Measurements from ENCODE around the gene DMGDH. TPM values are rescaled to one million over a fixed set of nuclear protein-coding genes. Genes with fewer than 3 reads are reported as not detected.

DMGDH gene
- polyA plus RNA-seq, 1 donor, result 1.3 TPM

- peaks cover 12% of the 10 kb centered on the region for H3K4me1 ChIP-seq (ENCODE audit: control insufficient read depth, insufficient read depth, low read length)
These were observed 34.2 kb downstream of the DMGDH start for GRCh38 chr5:79035237-79035636.

DNA sequence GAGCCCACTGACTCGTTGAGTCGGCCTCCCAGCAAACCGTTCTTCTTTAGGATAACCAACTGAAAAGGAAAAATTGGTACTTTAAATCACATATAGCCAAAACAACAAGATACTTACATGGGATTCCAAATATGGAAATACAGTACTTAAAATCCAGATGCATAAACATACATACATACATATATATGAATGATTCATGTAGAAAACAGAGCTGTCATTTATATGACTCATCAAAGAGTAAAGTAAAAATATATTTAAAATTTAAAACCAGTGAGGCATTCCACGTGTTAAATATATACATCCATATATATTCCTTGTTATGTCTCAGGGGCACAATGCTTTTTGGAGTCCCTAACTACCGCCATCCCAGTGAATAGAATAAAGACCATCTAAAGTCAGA lies 36.7 kb downstream of the DMGDH start:
- H3K4me3 ChIP-seq (ENCODE audit: low read length), result no peak overlapping the region
- no peak for DNase-seq
- H3K9me3 ChIP-seq (ENCODE audit: control insufficient read depth, low read depth, low read length), result peaks cover 3% of the 10 kb centered on the region
- WGBS (ENCODE audit: insufficient coverage, low lambda C conversion rate), result 100% methylated on average over 1 of the region's 5 CpGs
- H3K36me3 ChIP-seq (ENCODE audit: control insufficient read depth, insufficient read depth, low read length), result no peaks in the 10 kb centered on the region
- H3K27ac ChIP-seq (ENCODE audit: low read length), result no peak overlapping the region
- no peaks in the 10 kb centered on the region for H3K27me3 ChIP-seq (ENCODE audit: control insufficient read depth, insufficient read depth, low read length)
- peaks cover 12% of the 10 kb centered on the region for H3K4me1 ChIP-seq (ENCODE audit: control insufficient read depth, insufficient read depth, low read length)

More at GRCh38 chr5:79035237-79035636, 34.2 kb downstream of the DMGDH start:
- peaks cover 3% of the 10 kb centered on the region for H3K9me3 ChIP-seq (ENCODE audit: control insufficient read depth, low read depth, low read length)
- no peaks in the 10 kb centered on the region for H3K36me3 ChIP-seq (ENCODE audit: control insufficient read depth, insufficient read depth, low read length)
- 100% methylated on average over 1 of the region's 3 CpGs for WGBS (ENCODE audit: insufficient coverage, low lambda C conversion rate)
- H3K4me3 ChIP-seq (ENCODE audit: low read length), result no peak overlapping the region
- no peak overlapping the region for H3K27ac ChIP-seq (ENCODE audit: low read length)
- DNase-seq, result no peak
- H3K27me3 ChIP-seq (ENCODE audit: control insufficient read depth, insufficient read depth, low read length), result no peaks in the 10 kb centered on the region

DNA sequence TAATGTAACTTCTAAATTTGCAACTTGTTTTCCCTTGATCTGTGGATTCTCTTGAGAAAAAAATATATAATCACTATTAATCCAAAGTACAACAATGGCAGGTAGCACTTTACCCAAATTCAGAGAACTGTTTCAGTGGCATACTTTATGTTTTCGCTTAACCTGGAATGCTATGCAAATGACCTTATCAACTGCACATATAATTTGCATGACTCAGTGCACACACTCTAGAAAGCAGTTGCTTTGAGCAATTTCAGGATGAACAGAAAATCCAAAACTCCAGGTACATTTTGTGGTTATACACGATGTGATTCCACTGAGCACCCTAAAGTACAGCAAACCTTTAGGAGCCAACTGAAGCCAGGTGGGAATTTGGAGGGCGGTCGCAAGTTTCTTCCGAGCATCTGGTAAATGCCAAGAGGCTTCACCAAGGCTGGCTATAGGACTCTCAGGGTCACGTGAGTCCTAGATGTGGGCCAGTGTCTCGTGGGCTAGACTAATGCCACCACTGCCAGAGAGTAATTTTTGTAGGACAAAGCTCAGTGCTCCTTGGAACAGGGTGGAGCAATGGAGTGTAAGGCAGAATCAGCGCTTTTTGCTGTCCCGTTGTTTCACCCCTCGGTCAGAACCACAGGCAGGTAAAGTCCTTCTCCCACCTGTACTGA lies 37.3 kb downstream of the DMGDH start:
- no CpG with 5 or more reads among the region's 10 CpGs for WGBS (ENCODE audit: insufficient coverage, low lambda C conversion rate)
- peak; percentile 4 to 22 for DNase-seq
- Histone ChIP-seq H3K4me3 (ENCODE audit: low read length) (no peak overlapping the region), H3K27ac (ENCODE audit: low read length) (peak overlapping the region; percentile 72), H3K36me3 (ENCODE audit: control insufficient read depth, insufficient read depth, low read length) (no peaks in the 10 kb centered on the region), H3K27me3 (ENCODE audit: control insufficient read depth, insufficient read depth, low read length) (no peaks in the 10 kb centered on the region), H3K9me3 (ENCODE audit: control insufficient read depth, low read depth, low read length) (peaks cover 3% of the 10 kb centered on the region), H3K4me1 (ENCODE audit: control insufficient read depth, insufficient read depth, low read length) (peaks cover 12% of the 10 kb centered on the region)

DNA sequence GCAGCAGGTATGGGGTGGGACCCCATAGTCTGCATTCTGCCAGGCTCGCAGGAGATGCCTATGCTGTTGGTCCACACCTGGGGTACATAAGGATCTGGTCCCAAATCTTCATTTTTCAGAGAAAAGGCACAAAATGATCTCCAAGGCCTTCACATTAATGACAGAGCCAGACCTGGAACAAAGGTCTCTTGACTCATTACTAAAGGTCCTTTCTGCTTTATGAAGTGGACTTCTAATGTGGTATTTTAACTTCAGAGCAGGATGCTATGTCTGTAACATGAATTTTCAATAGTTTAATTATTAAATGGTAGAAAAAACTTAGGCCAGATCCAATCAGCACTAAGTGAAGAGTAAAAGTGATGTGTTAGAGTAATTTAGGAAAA lies 38.0 kb downstream of the DMGDH start:
- no peaks in the 10 kb centered on the region for H3K36me3 ChIP-seq (ENCODE audit: control insufficient read depth, insufficient read depth, low read length)
- H3K27me3 ChIP-seq (ENCODE audit: control insufficient read depth, insufficient read depth, low read length), result no peaks in the 10 kb centered on the region
- H3K9me3 ChIP-seq (ENCODE audit: control insufficient read depth, low read depth, low read length), result no peaks in the 10 kb centered on the region
- H3K4me3 ChIP-seq (ENCODE audit: low read length), result no peak overlapping the region
- peaks cover 12% of the 10 kb centered on the region for H3K4me1 ChIP-seq (ENCODE audit: control insufficient read depth, insufficient read depth, low read length)
- no CpG with 5 or more reads among the region's 1 CpG for WGBS (ENCODE audit: insufficient coverage, low lambda C conversion rate)
- peak in 1 of 2 donors; percentile 5 for DNase-seq
- H3K27ac ChIP-seq (ENCODE audit: low read length), result peak overlapping the region; percentile 72

DNA sequence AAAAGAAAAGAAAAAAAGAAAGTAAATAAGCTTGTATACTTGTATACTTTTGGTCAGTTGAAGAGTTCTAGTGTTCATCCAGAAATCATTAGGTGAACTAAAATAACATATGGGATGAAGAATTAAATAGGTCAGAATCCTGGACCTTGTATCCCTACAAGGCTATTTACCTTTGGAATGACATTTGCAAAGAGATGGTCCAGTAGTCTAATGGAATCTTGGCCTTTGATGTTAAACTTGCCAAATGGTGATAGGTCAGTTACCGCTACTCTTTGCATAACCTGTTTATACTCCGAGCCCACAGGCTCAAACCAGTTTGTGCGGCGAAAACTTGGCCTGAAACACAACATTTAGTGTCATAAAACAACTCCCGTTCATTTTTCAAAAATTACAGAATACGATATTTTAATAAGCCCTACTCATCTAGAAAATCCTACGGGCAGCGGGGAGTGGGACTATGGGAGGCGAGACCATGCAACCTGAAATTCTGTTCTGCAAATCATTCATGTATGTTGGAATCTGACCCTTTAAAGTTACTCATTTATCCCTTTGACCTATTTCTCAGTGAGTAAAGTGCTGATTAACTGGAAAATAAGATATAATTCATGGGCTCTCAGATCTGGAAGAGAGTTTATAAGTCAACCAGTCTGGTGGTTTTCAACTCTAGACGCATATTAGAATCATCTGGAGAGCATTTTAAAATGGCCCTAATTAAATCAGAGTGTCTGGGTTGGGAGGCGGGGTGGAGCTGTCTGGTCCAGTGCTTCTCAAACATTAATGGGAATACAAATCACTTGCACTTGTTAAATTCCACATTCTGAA lies 38.6 kb downstream of the DMGDH start:
- Histone ChIP-seq H3K36me3 (ENCODE audit: control insufficient read depth, insufficient read depth, low read length) (no peaks in the 10 kb centered on the region), H3K4me1 (ENCODE audit: control insufficient read depth, insufficient read depth, low read length) (peaks cover 12% of the 10 kb centered on the region), H3K9me3 (ENCODE audit: control insufficient read depth, low read depth, low read length) (no peaks in the 10 kb centered on the region), H3K4me3 (ENCODE audit: low read length) (no peak overlapping the region), H3K27ac (ENCODE audit: low read length) (peak overlapping the region; percentile 72), H3K27me3 (ENCODE audit: control insufficient read depth, insufficient read depth, low read length) (no peaks in the 10 kb centered on the region)
- DNase-seq, result peak; percentile 31 to 63
- 92% methylated on average over 2 of the region's 11 CpGs for WGBS (ENCODE audit: insufficient coverage, low lambda C conversion rate)

- Histone ChIP-seq H3K27ac (ENCODE audit: low read length) (no peak overlapping the region), H3K27me3 (ENCODE audit: control insufficient read depth, insufficient read depth, low read length) (no peaks in the 10 kb centered on the region)
These were observed 44.4 kb downstream of the DMGDH start for GRCh38 chr5:79025054-79025472.

DNA sequence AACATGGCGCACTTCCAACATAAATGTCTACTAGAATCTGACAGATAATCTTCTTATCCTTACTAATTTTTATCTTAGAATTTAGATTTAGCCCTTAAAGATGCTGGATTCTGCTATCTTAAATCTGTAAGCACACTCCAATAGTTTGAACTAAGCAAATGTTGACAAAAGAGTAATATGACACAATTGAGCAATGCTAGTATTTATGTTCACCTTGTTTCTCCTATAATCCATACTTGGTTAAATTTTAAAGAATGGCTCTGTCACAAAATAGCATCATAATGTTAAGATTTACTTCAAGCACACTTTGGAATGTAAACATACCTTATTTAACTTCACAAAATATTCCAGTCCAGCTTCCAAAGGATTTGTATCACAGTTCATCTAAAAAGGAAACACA lies 45.5 kb downstream of the DMGDH start:
- DNase-seq, result no peak
- Histone ChIP-seq H3K27me3 (ENCODE audit: control insufficient read depth, insufficient read depth, low read length) (no peaks in the 10 kb centered on the region), H3K9me3 (ENCODE audit: control insufficient read depth, low read depth, low read length) (no peaks in the 10 kb centered on the region), H3K36me3 (ENCODE audit: control insufficient read depth, insufficient read depth, low read length) (no peaks in the 10 kb centered on the region), H3K4me3 (ENCODE audit: low read length) (no peak overlapping the region), H3K27ac (ENCODE audit: low read length) (no peak overlapping the region), H3K4me1 (ENCODE audit: control insufficient read depth, insufficient read depth, low read length) (no peaks in the 10 kb centered on the region)
- WGBS (ENCODE audit: insufficient coverage, low lambda C conversion rate), result no CpG with 5 or more reads among the region's 1 CpG

More at GRCh38 chr5:79025054-79025472, 44.4 kb downstream of the DMGDH start:
- DNase-seq, result peak; percentile 54 to 59
- Histone ChIP-seq H3K36me3 (ENCODE audit: control insufficient read depth, insufficient read depth, low read length) (no peaks in the 10 kb centered on the region), H3K9me3 (ENCODE audit: control insufficient read depth, low read depth, low read length) (no peaks in the 10 kb centered on the region), H3K4me1 (ENCODE audit: control insufficient read depth, insufficient read depth, low read length) (no peaks in the 10 kb centered on the region), H3K4me3 (ENCODE audit: low read length) (peak overlapping the region; percentile 37)
- 0% methylated on average over 3 of the region's 13 CpGs for WGBS (ENCODE audit: insufficient coverage, low lambda C conversion rate)

DNA sequence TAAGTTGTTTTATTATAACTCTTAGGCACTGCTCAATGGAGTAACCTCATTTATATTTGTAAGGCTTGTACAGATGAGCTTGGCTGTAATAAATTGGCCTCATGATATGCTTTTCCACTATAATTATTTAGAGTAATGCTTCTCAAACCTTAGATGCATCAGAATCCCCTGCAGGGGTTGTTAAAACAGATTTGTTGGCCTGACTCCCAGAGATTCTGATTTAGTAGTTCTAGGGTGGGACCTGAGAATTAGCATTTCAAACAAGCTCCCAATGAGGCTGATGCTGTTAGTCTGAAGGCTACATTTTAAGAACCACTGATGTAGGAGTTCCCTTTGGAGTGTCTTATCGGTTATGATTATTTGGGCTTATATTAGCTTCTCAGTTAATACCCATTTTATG lies 46.1 kb downstream of the DMGDH start:
- H3K27ac ChIP-seq (ENCODE audit: low read length), result no peak overlapping the region
- H3K4me3 ChIP-seq (ENCODE audit: low read length), result no peak overlapping the region
- no peaks in the 10 kb centered on the region for H3K4me1 ChIP-seq (ENCODE audit: control insufficient read depth, insufficient read depth, low read length)
- no peaks in the 10 kb centered on the region for H3K36me3 ChIP-seq (ENCODE audit: control insufficient read depth, insufficient read depth, low read length)
- no peaks in the 10 kb centered on the region for H3K27me3 ChIP-seq (ENCODE audit: control insufficient read depth, insufficient read depth, low read length)
- no peak for DNase-seq
- H3K9me3 ChIP-seq (ENCODE audit: control insufficient read depth, low read depth, low read length), result no peaks in the 10 kb centered on the region
- WGBS (ENCODE audit: insufficient coverage, low lambda C conversion rate), result no CpG with 5 or more reads among the region's 1 CpG

DNA sequence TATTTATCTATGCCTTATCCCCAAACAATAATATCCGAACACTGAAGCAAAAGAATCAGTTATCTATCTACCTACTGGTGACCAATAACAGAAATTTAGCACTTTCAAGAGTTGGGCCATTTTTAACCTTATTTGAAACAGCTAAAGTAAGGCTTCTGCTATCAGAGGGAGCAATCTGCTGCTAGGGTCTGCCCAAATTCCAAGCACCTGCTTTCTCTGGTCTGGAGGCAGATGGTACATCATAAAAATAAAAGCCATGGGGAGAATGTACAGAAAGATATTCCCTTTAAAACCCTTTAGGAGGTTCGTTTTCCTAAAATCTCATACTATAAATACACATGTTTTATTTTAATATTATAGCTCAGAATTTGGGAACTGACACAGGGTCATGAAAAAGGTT lies 46.7 kb downstream of the DMGDH start:
- no peaks in the 10 kb centered on the region for H3K36me3 ChIP-seq (ENCODE audit: control insufficient read depth, insufficient read depth, low read length)
- H3K27ac ChIP-seq (ENCODE audit: low read length), result no peak overlapping the region
- H3K4me1 ChIP-seq (ENCODE audit: control insufficient read depth, insufficient read depth, low read length), result no peaks in the 10 kb centered on the region
- H3K9me3 ChIP-seq (ENCODE audit: control insufficient read depth, low read depth, low read length), result no peaks in the 10 kb centered on the region
- no peaks in the 10 kb centered on the region for H3K27me3 ChIP-seq (ENCODE audit: control insufficient read depth, insufficient read depth, low read length)
- WGBS (ENCODE audit: insufficient coverage, low lambda C conversion rate), result 100% methylated on average over 1 of the region's 2 CpGs
- DNase-seq, result no peak
- no peak overlapping the region for H3K4me3 ChIP-seq (ENCODE audit: low read length)

GRCh38 chr5:79021753-79022152 lies 47.7 kb downstream of the DMGDH start:
- no peak overlapping the region for H3K4me3 ChIP-seq (ENCODE audit: low read length)
- no peaks in the 10 kb centered on the region for H3K9me3 ChIP-seq (ENCODE audit: control insufficient read depth, low read depth, low read length)
- no peaks in the 10 kb centered on the region for H3K27me3 ChIP-seq (ENCODE audit: control insufficient read depth, insufficient read depth, low read length)
- DNase-seq, result no peak
- no peaks in the 10 kb centered on the region for H3K36me3 ChIP-seq (ENCODE audit: control insufficient read depth, insufficient read depth, low read length)
- WGBS (ENCODE audit: insufficient coverage, low lambda C conversion rate), result 60% methylated on average over 1 of the region's 4 CpGs
- no peaks in the 10 kb centered on the region for H3K4me1 ChIP-seq (ENCODE audit: control insufficient read depth, insufficient read depth, low read length)
- no peak overlapping the region for H3K27ac ChIP-seq (ENCODE audit: low read length)
